ENCODE measurements around the gene OR6B2.
"Not testable (repeated sequence)": the region's sequence is repeated elsewhere in the genome, so short reads cannot be mapped to it uniquely, and the experiment has no call there.

The OR6B2 gene

GRCh38 chr2:240030379-240031094 lies at the start of gene OR6B2:
Gene OR6B2 (minus strand): TSS chr2:240030429. CDS start chr2:240030429, 0 bp downstream.
- DNase-seq, result no peak

- no peak for DNase-seq
These were observed 48.4 kb upstream of the OR6B2 start for GRCh38 chr2:240078631-240079030.

- no peak for DNase-seq
These were observed 47.2 kb upstream of the OR6B2 start for GRCh38 chr2:240077442-240077841.

- DNase-seq, result no peak
These were observed 44.3 kb upstream of the OR6B2 start for GRCh38 chr2:240074545-240074944.

- DNase-seq, result no peak
These were observed 40.7 kb upstream of the OR6B2 start for GRCh38 chr2:240070907-240071306.

- no peak for DNase-seq
These were observed 39.6 kb upstream of the OR6B2 start for GRCh38 chr2:240069829-240070228.

- DNase-seq, result no peak
These were observed 38.0 kb upstream of the OR6B2 start for GRCh38 chr2:240068193-240068592.

- DNase-seq, result no peak
These were observed 36.3 kb upstream of the OR6B2 start for GRCh38 chr2:240066489-240066888.

- DNase-seq, result no peak
These were observed 34.7 kb upstream of the OR6B2 start for GRCh38 chr2:240064898-240065297.

GRCh38 chr2:240060977-240061591 lies 30.9 kb upstream of the OR6B2 start:
- DNase-seq, result peak; percentile 49

- no peak for DNase-seq
These were observed 26.4 kb upstream of the OR6B2 start for GRCh38 chr2:240056678-240057077.

GRCh38 chr2:240055177-240055917 lies 25.1 kb upstream of the OR6B2 start:
- no peak for DNase-seq

GRCh38 chr2:240053173-240054155 lies 23.2 kb upstream of the OR6B2 start, which contains the start of gene OR6B3:
Gene OR6B3 (minus strand): TSS chr2:240053521.
- no peak for DNase-seq

GRCh38 chr2:240052524-240052923 lies 22.3 kb upstream of the OR6B2 start:
- DNase-seq, result no peak

GRCh38 chr2:240051697-240052096 lies 21.5 kb upstream of the OR6B2 start:
- no peak for DNase-seq

- DNase-seq, result no peak
These were observed 20.0 kb upstream of the OR6B2 start for GRCh38 chr2:240050278-240050677.

- DNase-seq, result no peak
These were observed 18.0 kb upstream of the OR6B2 start for GRCh38 chr2:240048237-240048636.

- DNase-seq, result no peak
These were observed 14.9 kb upstream of the OR6B2 start for GRCh38 chr2:240045098-240045497.

- not testable (repeated sequence) for DNase-seq
These were observed 13.9 kb upstream of the OR6B2 start for GRCh38 chr2:240044096-240044495.

- no peak for DNase-seq
These were observed 13.2 kb upstream of the OR6B2 start for GRCh38 chr2:240043279-240043989.

- no peak for DNase-seq
These were observed 12.5 kb upstream of the OR6B2 start for GRCh38 chr2:240042740-240043139.

GRCh38 chr2:240041363-240041762 lies 11.1 kb upstream of the OR6B2 start:
- no peak for DNase-seq

Data from activated CD4-positive, alpha-beta T cell treated with anti-CD3 and anti-CD28 coated beads, Interleukin-2, amount 50 U/mL, for 16 hours (primary cell).